Measurements from ENCODE around the gene OR2H2.

OR2H2 gene

GRCh38 chr6:29557320-29557719 is 27.6 kb upstream of the OR2H2 start:
- H3K4me3 ChIP-seq (ENCODE audit: low read length), result no peak overlapping the region
- TF ChIP-seq, protein P1, sequence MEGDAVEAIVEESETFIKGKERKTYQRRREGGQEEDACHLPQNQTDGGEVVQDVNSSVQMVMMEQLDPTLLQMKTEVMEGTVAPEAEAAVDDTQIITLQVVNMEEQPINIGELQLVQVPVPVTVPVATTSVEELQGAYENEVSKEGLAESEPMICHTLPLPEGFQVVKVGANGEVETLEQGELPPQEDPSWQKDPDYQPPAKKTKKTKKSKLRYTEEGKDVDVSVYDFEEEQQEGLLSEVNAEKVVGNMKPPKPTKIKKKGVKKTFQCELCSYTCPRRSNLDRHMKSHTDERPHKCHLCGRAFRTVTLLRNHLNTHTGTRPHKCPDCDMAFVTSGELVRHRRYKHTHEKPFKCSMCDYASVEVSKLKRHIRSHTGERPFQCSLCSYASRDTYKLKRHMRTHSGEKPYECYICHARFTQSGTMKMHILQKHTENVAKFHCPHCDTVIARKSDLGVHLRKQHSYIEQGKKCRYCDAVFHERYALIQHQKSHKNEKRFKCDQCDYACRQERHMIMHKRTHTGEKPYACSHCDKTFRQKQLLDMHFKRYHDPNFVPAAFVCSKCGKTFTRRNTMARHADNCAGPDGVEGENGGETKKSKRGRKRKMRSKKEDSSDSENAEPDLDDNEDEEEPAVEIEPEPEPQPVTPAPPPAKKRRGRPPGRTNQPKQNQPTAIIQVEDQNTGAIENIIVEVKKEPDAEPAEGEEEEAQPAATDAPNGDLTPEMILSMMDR (conservative IDR thresholded peaks at IDR 0.05; ENCODE audit: low read depth, low read length), result no peak
- DNase-seq (ENCODE audit: low read depth), result no peak

DNA sequence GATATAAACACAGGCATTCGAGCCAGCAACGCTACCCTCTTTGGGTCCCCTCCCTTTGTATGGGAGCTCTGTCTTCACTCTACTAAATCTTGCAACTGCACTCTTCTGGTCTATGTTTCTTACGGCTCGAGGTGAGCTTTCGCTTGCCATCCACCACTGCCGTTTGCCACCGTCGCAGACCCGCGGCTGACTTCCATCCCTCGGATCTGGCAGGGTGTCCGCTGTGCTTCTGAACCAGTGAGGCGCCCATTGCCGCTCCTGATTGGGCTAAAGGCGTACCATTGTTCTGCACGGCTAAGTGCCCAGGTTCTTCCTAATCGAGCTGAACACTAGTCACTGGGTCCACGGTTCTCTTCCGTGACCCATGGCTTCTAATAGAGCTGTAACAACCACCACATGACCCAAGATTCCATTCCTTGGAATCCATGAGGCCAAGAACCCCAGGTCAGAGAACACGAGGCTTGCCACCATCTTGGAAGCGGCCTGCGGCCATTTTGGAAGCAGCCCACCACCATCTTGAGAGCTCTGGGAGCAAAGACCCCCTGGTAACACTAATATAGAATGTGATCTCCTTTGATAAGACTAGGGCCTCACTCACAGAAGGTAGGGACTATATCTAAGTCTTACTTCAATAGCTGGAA is 26.4 kb upstream of the OR2H2 start:
- TF ChIP-seq, protein P1 (conservative IDR thresholded peaks at IDR 0.05; ENCODE audit: low read depth, low read length), result no peak
- H3K4me3 ChIP-seq (ENCODE audit: low read length), result no peak overlapping the region
- no peak for DNase-seq (ENCODE audit: low read depth)

GRCh38 chr6:29559524-29560287 is 25.2 kb upstream of the OR2H2 start, which contains the start of gene UBD:
Gene UBD (minus strand): TSS chr6:29559732. CDS start chr6:29559701, 31 bp downstream.
- no peak within 1 kb of the TSS for H3K4me3 ChIP-seq (ENCODE audit: low read length)
- DNase-seq (ENCODE audit: low read depth), result no peak
- TF ChIP-seq, protein P1 (conservative IDR thresholded peaks at IDR 0.05; ENCODE audit: low read depth, low read length), result no peak

DNA sequence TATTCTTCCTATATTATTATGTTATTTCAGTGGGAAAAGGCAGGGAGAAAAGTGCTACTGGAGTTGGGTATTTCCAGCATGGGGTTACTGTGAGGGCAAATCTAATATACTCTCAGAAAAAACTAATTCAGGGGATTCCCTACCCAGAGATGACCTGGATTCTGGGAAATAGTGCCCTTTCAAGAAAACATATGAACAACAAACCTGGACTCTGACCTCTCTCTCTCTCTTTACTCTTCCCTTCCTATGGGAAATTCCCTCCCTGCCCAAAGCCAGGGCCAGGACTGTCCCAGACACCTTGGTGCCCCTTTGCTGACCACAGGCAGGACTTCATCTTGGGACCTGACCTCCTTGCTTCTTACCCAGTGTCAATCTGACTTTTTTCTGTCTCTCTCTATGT is 23.8 kb upstream of the OR2H2 start:
- DNase-seq (ENCODE audit: low read depth), result no peak
- H3K4me3 ChIP-seq (ENCODE audit: low read length), result no peak overlapping the region
- TF ChIP-seq, protein P1 (conservative IDR thresholded peaks at IDR 0.05; ENCODE audit: low read depth, low read length), result no peak

- DNase-seq (ENCODE audit: low read depth), result no peak
- TF ChIP-seq, protein P1 (conservative IDR thresholded peaks at IDR 0.05; ENCODE audit: low read depth, low read length), result no peak
- no peak overlapping the region for H3K4me3 ChIP-seq (ENCODE audit: low read length)
These were observed 23.2 kb upstream of the OR2H2 start for GRCh38 chr6:29561606-29562181.

GRCh38 chr6:29563435-29563965 is 21.4 kb upstream of the OR2H2 start:
- no peak for DNase-seq (ENCODE audit: low read depth)
- TF ChIP-seq, protein P1 (conservative IDR thresholded peaks at IDR 0.05; ENCODE audit: low read depth, low read length), result no peak
- H3K4me3 ChIP-seq (ENCODE audit: low read length), result no peak overlapping the region
